ENCODE data around the gene SGPP2.
"Not testable (repeated sequence)": the region's sequence is repeated elsewhere in the genome, so short reads cannot be mapped to it uniquely, and the experiment has no call there.

SGPP2 gene

GRCh38 chr2:222424276-222424728 is at the start of gene SGPP2:
TSS of gene SGPP2 (plus strand) at chr2:222424543. CDS start at chr2:222424603, 60 bp downstream.
- DNase-seq (ENCODE audit: low read depth in 1 of 2, low spot score in 1 of 2) = peak in 1 of 2 donors; percentile 25

- no peak for DNase-seq (ENCODE audit: low read depth in 1 of 2, low spot score in 1 of 2)
Observed at GRCh38 chr2:222375798-222376197, 48.5 kb upstream of the SGPP2 start.

- DNase-seq (ENCODE audit: low read depth in 1 of 2, low spot score in 1 of 2) = no peak
Observed at GRCh38 chr2:222380456-222380855, 43.9 kb upstream of the SGPP2 start.

- no peak for DNase-seq (ENCODE audit: low read depth in 1 of 2, low spot score in 1 of 2)
Observed at GRCh38 chr2:222381566-222381965, 42.8 kb upstream of the SGPP2 start.

- DNase-seq (ENCODE audit: low read depth in 1 of 2, low spot score in 1 of 2) = no peak
Observed at GRCh38 chr2:222383255-222383654, 41.1 kb upstream of the SGPP2 start.

GRCh38 chr2:222391743-222392285 is 32.5 kb upstream of the SGPP2 start:
- no peak for DNase-seq (ENCODE audit: low read depth in 1 of 2, low spot score in 1 of 2)

- DNase-seq (ENCODE audit: low read depth in 1 of 2, low spot score in 1 of 2) = no peak
Observed at GRCh38 chr2:222393733-222394267, 30.5 kb upstream of the SGPP2 start.

- no peak for DNase-seq (ENCODE audit: low read depth in 1 of 2, low spot score in 1 of 2)
Observed at GRCh38 chr2:222398446-222398885, 25.9 kb upstream of the SGPP2 start.

- no peak for DNase-seq (ENCODE audit: low read depth in 1 of 2, low spot score in 1 of 2)
Observed at GRCh38 chr2:222399038-222399783, 25.1 kb upstream of the SGPP2 start.

GRCh38 chr2:222404151-222404905 is 20.0 kb upstream of the SGPP2 start:
- DNase-seq (ENCODE audit: low read depth in 1 of 2, low spot score in 1 of 2) = no peak

GRCh38 chr2:222408684-222409083 is 15.7 kb upstream of the SGPP2 start:
- no peak for DNase-seq (ENCODE audit: low read depth in 1 of 2, low spot score in 1 of 2)

GRCh38 chr2:222410534-222410933 is 13.8 kb upstream of the SGPP2 start:
- DNase-seq (ENCODE audit: low read depth in 1 of 2, low spot score in 1 of 2) = no peak

GRCh38 chr2:222412334-222412733 is 12.0 kb upstream of the SGPP2 start:
- not testable (repeated sequence) for DNase-seq (ENCODE audit: low read depth in 1 of 2, low spot score in 1 of 2)

GRCh38 chr2:222413295-222413911 is 10.9 kb upstream of the SGPP2 start:
- DNase-seq (ENCODE audit: low read depth in 1 of 2, low spot score in 1 of 2) = no peak

- DNase-seq (ENCODE audit: low read depth in 1 of 2, low spot score in 1 of 2) = no peak
Observed at GRCh38 chr2:222418739-222419138, 5.6 kb upstream of the SGPP2 start.

GRCh38 chr2:222420508-222420907 is 3.8 kb upstream of the SGPP2 start:
- no peak for DNase-seq (ENCODE audit: low read depth in 1 of 2, low spot score in 1 of 2)

- no peak for DNase-seq (ENCODE audit: low read depth in 1 of 2, low spot score in 1 of 2)
Observed at GRCh38 chr2:222421626-222422025, 2.7 kb upstream of the SGPP2 start.

- no peak for DNase-seq (ENCODE audit: low read depth in 1 of 2, low spot score in 1 of 2)
Observed at GRCh38 chr2:222423186-222423585, 1.2 kb upstream of the SGPP2 start.

- peak; percentile 5 to 28 for DNase-seq (ENCODE audit: low read depth in 1 of 2, low spot score in 1 of 2)
Observed at GRCh38 chr2:222423632-222424275, 589 bp upstream of the SGPP2 start.

- peak in 1 of 2 donors; percentile 9 for DNase-seq (ENCODE audit: low read depth in 1 of 2, low spot score in 1 of 2)
Observed at GRCh38 chr2:222424729-222425671, 657 bp downstream of the SGPP2 start.

All from stimulated activated CD4-positive, alpha-beta T cell treated with anti-CD3 and anti-CD28 coated beads, Interleukin-15, amount 100 ng/mL, for 1 hour (primary cell).